Bone marrow (tissue), 2 donors: Measurements from ENCODE around the gene ZNF169.
"Not testable (repeated sequence)": the region's sequence is repeated elsewhere in the genome, so short reads cannot be mapped to it uniquely, and the experiment has no call there.

Source experiments
- DNase-seq, 2 donors: peaks; one replicate each; lab custom pipeline; 2025; lab: John Stamatoyannopoulos, UW

Gene ZNF169

DNA sequence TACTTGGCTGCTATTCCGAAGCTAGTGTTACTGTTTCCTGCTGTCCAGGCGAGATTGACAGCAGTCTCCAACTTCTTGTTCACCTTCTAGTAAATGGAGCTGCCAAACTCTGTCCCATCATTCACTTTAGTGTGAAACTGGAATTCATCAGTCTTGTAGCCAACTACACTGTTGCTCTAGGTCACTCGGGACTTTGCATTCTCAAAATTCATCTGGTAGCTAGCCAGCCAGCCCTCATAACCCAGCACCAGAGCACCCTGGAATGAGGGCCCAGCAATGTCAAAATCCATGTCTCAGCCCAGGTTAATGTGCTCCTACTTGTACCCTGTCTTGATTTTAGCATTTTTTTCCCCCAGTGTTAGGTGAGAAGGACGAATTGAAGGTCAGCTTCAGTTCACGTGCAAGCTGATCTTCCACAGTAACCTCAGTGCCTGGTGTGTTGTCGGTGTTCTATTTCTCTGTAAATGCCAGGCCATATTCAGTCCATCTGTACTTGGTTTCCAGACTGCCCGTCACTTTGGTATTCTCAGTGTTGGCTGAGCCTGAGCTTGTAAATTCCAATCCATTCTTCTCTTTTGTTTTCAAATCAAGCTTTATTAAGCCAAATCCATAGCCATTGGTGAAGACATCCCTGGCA is 28.9 kb downstream of the ZNF169 start:
- DNase-seq: no peak

DNA sequence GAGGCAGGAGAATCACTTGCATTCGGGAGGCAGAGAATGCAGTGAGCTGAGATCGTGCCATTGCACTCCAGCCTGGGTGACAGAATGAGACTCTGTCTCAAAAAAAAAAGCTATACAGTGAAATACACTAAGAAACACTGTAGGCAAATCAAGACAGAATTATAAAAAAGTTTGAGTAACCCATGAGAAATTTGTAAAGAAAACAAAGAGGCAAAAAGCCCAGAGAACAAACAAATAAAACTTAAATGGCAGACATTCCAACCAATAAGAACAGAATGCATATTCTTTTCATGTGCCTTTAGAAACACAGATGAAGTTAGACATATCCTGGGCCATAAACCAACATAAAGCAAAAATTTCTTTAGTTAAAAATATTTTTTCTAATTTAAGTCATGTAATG is 30.6 kb downstream of the ZNF169 start:
- no peak for DNase-seq

DNA sequence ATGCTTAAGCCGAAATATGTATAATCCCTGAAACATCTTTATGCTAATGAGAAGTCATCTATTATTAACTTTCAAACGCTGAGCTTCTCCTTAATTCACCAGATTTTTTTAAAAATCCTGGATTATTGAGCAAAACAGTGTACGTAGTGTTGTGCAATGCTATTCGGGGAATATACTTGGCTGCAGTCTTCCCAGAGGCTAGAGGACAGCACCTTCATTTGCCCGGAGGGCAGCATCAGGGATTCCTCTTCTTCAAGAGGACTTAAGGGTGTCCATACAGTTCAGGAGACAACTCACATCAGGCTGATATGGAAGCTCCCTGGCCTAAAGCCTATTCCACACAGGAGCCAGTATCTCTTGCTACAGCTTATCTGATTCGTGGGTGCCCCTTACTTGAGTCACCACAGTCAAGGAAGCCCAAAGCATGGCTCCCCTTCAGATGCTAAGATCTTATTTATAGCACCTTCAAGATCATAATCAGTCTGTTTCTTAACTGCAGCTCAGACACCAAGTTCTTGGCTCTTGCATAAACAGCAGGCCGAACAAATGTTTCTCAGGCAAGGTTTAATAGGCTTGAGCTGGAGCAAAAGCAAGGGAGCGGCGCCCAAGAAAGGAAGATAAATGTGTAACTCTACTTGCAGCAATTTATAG is 40.0 kb downstream of the ZNF169 start:
- DNase-seq: no peak

DNA sequence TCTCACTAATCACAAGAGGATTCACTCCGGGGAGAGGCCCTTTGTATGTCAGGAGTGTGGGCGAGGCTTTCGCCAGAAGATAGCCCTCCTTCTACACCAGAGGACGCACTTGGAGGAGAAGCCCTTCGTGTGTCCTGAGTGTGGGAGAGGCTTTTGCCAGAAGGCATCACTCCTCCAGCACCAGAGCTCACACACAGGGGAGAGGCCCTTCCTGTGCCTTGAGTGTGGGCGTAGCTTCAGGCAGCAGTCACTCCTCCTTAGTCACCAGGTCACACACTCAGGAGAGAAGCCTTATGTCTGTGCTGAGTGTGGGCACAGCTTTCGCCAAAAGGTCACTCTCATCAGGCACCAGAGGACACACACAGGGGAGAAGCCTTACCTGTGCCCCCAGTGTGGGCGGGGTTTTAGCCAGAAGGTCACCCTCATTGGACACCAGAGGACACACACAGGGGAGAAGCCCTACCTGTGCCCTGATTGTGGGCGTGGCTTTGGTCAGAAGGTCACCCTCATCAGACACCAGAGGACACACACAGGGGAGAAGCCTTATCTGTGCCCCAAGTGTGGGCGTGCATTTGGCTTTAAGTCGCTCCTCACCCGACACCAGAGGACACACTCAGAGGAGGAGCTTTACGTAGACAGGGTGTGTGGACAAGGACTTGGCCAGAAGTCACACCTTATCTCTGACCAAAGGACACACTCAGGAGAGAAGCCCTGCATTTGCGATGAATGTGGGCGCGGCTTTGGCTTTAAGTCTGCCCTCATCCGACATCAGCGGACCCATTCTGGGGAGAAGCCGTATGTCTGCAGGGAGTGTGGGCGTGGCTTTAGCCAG is 41.6 kb downstream of the ZNF169 start:
- no peak for DNase-seq

DNA sequence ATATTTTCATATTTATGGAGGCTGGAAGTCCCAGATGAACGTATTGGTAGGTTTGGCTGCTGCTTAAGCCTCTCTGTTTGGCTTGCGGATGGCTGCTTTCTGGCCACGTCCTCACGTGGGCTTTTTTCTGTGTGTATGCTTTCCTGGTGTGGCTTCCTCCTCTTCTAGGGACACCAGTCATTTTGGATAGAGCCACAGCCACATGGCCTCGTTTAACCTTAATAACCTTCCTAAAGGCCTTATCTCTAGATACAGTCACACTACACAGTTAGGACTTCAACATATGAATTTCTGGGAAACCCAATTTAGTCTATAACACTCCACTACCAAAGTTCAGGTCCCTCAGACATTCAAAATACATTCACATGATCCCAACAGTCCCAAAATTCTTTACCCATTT is 42.5 kb downstream of the ZNF169 start:
- no peak for DNase-seq

DNA sequence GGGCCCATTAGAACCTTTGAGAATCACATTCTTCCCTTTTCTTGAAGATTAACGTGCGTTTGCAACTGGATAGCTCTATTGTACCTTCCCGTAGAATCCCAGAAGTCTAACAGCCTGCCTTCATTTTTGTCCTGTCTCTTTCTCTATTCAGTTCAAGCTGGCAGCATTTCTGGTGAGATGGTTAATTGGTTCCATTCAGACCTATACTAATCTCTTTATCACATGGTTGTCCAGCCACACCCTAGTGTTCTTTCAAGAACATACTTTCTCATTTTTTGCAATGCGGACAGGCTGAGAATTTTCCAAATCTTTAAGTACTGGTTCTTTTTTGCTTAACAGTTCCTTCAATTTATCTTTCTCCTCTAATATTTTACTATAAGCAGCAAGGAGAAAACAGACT is 43.3 kb downstream of the ZNF169 start:
- no peak for DNase-seq

DNA sequence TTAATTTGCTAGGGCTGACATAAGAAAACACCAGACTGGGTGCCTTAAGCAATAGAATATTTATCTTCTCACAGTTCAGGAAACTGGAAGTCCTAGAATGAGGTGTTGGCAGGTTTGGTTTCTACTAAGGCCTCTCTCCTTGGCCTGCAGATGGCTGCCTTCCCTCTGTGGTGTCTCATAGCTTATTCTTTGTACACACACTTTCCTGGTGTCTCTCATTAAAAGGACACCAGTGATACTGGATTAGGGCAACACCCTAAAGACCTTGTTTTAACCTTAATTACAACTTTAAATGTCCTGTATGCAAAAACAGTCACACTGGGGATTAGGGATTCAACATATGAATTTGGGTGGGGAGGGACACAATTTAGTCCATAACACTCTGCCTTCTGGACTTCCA is 44.2 kb downstream of the ZNF169 start:
- DNase-seq: no peak

DNA sequence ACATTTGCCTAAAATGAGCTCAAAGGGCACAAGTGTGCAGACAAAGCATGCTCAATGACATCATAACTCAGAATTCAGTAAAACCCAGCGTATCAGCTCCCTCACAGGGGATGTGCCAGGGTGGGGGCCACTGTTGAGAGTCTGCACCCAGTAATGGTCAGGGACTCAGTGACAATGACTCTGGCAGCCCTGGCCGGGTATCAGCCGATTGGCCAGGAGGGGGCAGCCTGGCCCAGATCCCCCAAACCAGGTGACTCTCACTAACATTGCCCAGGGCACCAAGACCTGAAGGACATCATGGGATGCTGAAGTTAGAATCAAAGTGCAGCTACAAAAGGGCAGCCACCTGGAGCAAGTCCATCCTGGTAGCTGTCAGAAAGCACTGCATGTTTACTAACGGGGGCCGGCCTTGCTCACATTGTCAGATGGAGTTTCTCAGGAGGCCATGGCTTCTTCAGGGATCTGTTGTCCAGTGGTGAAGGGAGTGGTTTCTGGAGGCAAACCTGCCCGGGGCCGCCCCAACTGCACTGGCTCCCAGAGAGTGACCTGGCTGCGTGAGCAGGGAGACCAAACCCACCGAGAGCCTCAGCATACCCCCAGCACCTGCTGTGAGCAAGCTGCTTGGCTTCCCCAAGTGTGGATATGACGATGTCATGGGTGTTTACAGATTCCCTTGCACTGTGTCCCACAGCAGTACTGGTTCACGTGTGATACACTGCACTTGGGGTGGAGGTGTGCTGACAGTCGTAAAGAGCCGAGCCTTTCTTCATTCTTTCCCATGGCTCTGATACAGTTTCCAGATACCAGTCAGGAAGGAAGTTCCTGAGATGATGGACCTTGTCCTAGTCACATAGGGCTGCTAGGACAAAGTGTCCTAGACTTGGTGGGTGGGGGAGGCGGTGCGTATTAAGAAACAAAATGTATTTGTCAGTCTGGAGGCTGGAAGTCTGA is 56.2 kb downstream of the ZNF169 start:
- DNase-seq: not testable (repeated sequence)

DNA sequence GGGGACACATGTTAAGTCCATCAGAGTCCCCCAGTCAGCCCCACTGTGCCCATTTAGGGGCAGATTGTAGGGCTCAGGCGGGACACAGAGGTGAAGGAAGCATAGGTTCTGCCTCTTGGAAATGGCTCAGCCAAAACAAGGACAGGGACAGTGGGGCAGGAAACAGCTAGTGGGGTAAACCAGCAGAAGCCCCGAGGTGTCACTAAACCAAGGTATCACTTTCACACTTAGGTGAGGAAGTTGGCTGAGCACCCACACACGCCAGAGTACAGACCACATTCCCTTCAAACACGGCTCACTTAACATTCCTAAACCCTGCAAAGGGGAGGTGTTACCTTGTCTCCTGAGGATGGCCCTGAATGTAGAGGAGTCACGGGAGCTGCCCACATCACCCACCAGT is 57.1 kb downstream of the ZNF169 start:
- DNase-seq: not testable (repeated sequence)

DNA sequence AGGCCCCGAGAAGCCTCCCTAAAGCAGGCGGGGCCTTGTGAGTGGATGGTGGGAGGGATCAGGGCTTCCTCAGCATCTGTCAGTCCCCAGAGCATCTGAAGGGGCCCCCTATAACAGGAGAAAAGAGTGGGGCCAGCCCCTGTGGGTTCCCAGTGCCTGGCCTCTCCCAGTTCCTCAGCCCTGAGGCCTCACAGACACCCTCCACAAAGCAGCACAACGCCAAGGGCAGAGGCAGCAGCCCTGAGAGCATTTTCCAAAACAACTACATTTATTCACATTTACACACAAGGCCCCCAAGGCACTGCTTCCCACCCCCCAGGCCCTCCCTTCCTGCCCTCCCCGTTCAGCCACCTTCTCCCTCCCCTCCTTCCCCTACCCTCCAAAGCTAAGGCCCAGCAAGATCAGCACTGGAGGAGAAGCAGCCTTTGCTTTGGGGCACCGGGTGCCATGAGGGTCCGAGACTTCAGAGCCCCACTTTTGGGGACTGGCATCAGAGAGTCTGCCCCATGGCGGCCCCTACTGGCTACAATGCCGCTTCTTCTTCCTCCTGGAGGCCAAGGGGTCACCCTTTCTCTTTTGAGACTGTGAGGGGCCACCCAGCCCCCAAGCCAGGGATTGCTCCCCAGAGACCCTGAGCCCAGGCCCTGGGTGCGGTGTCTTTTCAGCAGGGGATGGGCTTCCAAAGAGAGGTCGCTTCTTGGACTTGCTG is 59.0 kb downstream of the ZNF169 start:
- DNase-seq: not testable (repeated sequence)

DNA sequence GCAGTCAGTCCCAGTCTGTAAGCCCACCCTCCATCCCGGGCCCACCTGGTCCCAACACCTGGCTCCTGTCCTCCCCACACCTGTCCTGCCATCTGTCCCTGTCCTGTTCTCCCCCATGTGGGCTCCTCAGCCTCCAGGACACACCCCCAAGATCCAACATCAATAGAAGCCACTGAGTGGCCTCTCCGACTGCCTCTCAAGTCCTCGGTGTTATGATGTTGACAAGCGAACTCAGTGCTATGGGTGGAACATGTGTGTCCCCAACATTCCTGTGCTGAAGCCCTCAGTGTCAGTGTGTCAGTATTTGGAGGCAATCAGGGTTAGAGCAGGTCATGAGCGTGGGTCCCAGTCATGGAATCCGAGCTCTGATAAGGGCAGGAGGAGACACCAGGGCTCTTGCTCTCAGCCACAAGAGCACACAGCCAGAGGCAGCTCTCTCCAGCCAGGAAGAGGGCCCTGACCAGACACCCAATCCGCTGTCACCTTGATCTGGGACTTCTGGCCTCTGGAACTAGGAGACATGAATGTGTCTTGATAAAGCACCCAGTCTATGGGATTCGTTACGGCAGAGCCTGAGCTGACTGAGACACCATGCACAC is 63.3 kb downstream of the ZNF169 start:
- DNase-seq: not testable (repeated sequence)

DNA sequence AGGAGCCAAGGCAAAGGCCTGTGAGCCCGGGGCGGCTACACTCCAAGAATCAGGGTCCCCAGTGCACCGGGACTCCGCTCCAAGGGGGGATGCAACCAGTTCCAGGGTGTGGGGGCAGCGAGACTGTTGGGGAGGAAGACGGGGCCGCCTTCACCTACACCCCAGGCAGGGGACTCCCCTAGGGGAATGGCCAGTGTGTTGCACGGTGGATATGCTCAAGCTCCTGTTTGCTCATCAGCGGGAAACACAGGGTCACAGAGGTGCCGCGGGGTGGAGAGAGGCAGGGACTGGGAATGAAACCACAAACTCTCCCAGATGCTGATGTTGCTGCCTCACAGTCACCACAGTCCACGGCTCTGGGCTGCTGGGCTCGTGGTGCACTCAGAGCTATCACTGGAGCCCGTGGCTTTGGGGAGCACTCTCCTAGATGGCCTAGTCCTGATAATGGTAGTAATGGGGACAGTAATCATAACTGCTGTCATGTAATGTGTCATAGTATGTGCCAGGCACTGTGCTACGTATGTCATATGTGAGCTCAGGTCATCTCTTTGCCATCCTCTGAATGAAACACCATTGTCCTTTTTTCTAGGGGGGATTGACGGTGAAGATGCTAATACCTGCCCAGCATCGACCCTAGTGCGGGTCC is 64.2 kb downstream of the ZNF169 start:
- not testable (repeated sequence) for DNase-seq

DNA sequence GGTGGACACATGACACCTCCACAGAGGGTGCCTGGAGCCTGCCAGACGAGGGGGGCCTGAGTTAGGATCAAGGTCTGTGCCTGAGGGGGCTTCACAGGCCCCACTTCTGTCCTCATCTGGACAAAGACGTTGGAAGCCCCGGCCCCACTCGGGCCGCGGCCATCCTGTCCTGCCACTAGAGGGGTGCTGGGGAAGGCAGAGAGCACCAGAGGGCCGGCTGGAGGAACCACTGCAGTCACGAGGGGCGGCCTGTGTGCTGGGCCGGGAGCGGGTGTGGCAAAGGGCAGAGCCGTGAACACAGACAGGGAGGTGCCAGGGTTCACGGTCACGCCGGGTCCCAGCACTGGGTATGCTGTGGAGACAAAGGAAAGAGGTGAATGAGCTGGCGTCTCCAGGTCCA is 66.5 kb downstream of the ZNF169 start:
- DNase-seq: not testable (repeated sequence)

DNA sequence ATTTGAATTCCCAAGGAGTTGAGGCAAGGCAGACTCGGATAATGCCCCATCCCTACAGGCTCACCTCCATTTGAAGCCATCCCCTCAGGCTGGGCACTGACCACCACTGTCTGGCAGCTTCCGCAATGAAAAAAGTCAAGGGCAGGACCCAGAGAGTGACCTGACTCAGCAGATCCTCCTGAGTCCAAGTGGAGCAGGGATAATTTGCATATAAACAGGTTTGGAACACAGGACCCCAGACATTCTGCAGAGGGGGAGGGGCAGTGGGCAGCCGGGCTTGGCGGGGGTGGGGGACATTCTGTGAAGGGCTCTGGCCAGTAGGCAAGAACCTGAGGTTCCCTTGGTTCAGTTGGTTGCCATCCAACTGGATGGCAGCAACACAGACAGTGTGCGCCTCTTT is 69.4 kb downstream of the ZNF169 start, which contains the start of gene NUTM2F:
NUTM2F (minus strand) TSS at position 101 of the 400 bp plus-strand sequence; CDS start at position 80, 21 bp downstream.
- not testable (repeated sequence) for DNase-seq

DNA sequence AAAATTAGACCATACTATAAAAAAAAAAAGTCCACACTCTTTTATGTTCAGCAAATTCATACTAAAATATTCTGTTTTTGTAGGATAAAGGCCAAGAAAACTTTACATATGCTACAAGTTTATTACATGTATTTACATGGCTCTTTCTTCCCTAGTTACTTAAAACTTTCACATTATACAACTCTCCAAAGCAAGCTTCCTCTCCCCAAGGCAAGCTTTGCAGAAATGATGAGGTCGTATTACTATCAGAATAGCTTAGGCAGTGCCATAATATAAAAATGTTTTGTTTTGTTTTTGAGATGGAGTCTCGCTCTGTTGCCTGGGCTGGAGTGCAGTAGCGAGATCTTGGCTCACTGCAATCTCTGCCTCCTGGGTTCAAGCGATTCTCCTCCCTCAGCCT is 77.3 kb downstream of the ZNF169 start:
- not testable (repeated sequence) for DNase-seq

DNA sequence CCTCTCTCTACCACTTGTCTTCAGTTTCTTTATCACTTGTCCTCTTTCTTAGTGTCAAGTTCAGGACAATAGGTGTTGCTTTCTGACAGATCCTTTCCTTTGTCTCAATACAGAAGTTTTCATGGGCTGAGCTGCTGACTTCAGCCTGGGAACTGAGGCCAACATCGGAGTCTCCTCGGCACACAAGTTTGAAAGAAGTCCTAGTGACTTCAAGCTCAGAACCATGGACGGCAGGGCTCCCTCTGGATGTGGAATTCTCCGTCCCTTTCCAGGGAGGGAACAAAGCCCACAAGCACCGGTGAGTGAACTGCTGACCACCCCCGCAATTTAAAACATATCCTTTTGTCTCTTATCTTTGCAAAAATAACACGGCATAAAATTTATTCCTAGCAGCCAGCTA is 79.6 kb downstream of the ZNF169 start:
- DNase-seq: not testable (repeated sequence)

DNA sequence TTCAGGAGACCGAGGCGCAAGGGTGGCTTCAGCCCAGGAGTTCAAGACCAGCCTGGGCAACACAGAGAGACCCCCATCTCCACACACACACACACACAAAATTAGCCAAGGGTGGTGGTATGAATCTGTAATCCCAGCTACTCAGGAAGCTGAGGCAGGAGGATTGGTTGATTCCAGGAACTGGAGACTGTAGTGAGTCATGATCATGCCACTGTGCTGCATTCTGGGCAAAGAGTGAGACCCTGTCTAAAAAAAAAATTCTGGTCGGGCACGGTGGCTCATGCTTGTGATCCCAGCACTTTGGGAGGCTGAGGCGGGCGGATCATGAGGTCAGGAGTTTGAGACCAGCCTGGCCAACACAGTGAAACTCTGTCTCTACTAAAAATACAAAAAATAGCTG is 80.6 kb downstream of the ZNF169 start:
- not testable (repeated sequence) for DNase-seq

DNA sequence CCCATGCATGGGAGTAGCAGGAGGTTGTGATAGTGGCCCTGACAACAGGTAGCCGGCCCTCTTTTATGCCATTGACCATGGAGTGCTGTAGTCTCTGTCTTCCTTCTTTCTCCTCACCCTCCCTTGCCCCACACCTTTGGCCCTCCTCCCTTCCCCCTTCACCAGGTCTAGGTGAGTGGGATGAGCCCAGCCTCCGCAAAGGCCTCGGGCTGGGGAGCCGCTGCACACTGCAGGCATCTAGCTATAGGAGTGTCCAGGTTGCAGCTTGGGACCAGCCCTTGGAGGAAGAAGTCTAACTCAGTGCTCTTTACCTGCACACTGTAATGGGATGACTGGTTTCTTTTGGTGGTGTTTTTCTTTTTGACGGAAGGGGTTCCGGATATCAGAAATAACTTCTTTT is 81.7 kb downstream of the ZNF169 start:
- DNase-seq: not testable (repeated sequence)

DNA sequence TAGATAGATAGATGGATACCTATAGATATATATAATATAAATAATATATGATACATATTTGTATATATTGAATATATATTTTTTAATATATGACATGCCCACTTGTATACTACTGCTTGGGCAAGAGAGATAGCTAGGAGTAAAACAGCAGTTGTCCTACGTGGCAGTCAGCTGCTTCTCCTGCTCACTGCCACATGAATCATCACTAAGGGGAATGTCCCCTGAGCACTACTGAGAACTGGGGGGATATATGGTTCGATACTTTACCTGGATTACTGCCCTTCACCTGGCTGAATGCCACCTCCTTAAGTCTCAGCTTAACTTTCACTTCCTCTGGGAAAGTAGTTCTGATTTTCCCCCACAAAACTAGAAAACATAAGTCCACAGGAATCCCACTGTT is 82.6 kb downstream of the ZNF169 start:
- DNase-seq: not testable (repeated sequence)

DNA sequence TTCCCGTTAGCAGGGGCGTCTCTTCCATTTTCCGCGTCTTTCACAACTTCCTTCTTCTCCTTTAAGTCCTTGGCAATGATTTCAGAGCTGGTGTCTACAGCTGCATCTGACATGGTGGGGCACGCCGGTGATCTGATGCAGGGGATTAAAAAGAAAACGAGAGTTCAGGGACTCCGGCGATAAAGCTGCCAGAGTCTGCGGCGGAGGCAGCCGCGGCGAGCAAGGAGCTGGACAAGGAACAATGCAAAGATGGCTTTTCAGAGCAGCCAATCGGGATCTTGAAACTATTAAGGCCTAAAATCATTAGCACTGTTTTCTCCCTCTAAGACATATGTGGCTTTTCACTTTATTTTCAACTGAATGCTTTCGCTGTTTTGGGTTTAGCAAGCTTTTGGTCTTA is 88.4 kb downstream of the ZNF169 start:
- DNase-seq: not testable (repeated sequence)
